ENCODE results near the gene C12orf43. TPM values are rescaled to one million over a fixed set of nuclear protein-coding genes. Genes with fewer than 3 reads are reported as not detected.

C12orf43 gene
- total RNA-seq, 1 experiment from 2014 or later = 35.4 TPM

DNA sequence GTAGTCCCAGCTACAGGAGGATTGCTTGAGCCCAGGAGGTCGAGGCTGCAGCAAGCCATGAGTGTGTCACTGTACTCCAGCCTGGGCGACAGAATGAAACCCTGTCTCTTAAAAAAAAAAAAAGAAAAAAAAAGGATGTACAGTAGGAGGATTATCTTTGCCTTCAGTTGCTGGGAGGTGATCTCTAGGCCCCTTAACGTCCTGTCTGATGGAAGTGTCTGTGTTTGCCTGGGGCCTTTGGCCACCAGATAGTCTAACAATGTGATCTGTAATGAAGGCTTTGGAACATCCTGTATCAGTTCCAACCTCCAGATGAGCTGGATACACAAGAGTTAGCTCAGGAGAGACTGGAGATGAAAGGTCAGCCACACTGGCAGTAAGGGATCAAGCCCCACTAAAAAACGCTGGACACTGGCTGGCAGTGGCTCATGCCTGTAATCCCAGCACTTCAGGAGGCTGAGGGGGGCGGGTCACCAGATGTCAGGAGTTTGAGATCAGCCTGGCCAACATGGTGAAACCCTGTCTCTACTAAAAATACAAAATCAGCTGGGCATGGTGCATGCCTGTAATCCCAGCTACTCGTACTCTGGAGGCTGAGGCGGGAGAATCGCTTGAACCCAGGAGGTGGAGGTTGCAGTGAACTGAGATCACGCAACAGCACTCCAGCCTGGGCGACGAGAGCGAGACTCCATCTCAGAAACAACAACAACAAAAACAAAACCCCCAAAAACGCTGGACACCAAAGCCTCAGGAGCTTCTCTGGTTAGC lies 57.0 kb downstream of the C12orf43 start:
- H3K27ac ChIP-seq (ENCODE audit: low read length) = no peak overlapping the region
- intact Hi-C loops (cut with micrococcal nuclease) = no loop called here
- peaks cover 26% of the 10 kb centered on the region for H3K4me1 ChIP-seq (ENCODE audit: insufficient read depth, low read length)
- no peak overlapping the region for H3K4me3 ChIP-seq (ENCODE audit: low read length)
- no peaks in the 10 kb centered on the region for H3K9me3 ChIP-seq (ENCODE audit: low read length)
- H3K36me3 ChIP-seq (ENCODE audit: low read depth, low read length) = no peaks in the 10 kb centered on the region
- BruUV-seq (replicated peaks) = no TSS peak
- H2AFZ ChIP-seq (ENCODE audit: low read length) = peak overlapping the region; percentile 51
- H3K4me2 ChIP-seq (ENCODE audit: low read length) = peak overlapping the region; percentile 43
- peaks cover 7% of the 10 kb centered on the region for H3F3A ChIP-seq (ENCODE audit: low read length, unreplicated experiment)
- no peak for ATAC-seq
- ChIA-PET POLR2A (ENCODE audit: unreplicated experiment) (interaction anchor here (0.7 kb wide), 1 partner anchor 37 kb away, joined by 13 read pairs; no protein-coding TSS in a partner anchor), CTCF (interaction anchor here (1.0 to 1.1 kb wide), 2 partner anchors 8 to 13 kb away, joined by 3 to 5 read pairs; no protein-coding TSS in a partner anchor)
- H3K27me3 ChIP-seq (ENCODE audit: low read length) = no peaks in the 10 kb centered on the region
- no peak overlapping the region for H3K9ac ChIP-seq (ENCODE audit: low read length)
- H3K79me2 ChIP-seq (ENCODE audit: low read length) = no peaks in the 10 kb centered on the region
- H3K9me2 ChIP-seq (replicated peaks; ENCODE audit: low read length) = no peaks in the 10 kb centered on the region
- H4K20me1 ChIP-seq (ENCODE audit: low read length) = no peaks in the 10 kb centered on the region
- no peak for DNase-seq
- TF ChIP-seq, protein P1, sequence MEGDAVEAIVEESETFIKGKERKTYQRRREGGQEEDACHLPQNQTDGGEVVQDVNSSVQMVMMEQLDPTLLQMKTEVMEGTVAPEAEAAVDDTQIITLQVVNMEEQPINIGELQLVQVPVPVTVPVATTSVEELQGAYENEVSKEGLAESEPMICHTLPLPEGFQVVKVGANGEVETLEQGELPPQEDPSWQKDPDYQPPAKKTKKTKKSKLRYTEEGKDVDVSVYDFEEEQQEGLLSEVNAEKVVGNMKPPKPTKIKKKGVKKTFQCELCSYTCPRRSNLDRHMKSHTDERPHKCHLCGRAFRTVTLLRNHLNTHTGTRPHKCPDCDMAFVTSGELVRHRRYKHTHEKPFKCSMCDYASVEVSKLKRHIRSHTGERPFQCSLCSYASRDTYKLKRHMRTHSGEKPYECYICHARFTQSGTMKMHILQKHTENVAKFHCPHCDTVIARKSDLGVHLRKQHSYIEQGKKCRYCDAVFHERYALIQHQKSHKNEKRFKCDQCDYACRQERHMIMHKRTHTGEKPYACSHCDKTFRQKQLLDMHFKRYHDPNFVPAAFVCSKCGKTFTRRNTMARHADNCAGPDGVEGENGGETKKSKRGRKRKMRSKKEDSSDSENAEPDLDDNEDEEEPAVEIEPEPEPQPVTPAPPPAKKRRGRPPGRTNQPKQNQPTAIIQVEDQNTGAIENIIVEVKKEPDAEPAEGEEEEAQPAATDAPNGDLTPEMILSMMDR (conservative IDR thresholded peaks at IDR 0.05; ENCODE audit: low read depth, low read length) = no peak
- TF ChIP-seq EZH2phosphoT487 (IDR thresholded peaks at IDR 0.05; ENCODE audit: borderline replicate concordance, low read length) (no peak), EZH2 (IDR thresholded peaks at IDR 0.05; ENCODE audit: low read length, unreplicated experiment) (no peak)

DNA sequence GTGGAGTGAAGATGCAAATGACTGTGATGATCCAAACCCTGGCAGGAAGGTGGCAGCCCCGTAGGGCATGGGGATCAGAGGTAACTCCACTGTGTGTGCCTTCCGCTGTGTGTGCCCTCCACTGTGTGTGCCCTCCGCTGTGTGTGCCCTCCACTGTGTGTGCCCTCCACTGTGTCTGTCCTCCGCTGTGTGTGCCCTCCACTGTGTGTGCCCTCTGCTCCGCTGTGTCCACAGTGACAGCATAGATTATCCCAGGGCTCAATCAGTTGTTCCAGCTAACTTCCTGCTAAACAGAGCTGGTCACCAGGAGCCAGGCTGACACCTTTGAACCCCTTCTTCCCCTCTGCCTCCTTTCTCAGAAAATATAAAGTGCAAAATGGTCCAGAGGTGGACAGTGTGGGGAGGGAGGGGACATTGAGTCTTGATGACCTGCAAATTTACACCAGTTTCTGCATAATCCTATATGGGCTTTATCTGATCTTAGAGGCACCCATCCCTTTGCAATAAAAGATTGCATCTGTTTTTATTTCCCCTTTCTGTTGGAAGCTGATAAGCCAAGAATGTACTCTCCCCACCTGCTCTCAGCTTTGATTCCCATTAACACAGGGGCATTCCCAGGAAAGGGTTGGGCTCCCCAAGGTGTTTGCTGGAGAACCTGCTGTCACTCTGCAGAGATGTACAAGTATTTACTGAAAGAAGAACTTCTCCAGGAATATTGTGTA lies 59.5 kb downstream of the C12orf43 start:
- no peak overlapping the region for H3K4me3 ChIP-seq (ENCODE audit: low read length)
- H3K9me2 ChIP-seq (replicated peaks; ENCODE audit: low read length) = no peaks in the 10 kb centered on the region
- H3K9me3 ChIP-seq (ENCODE audit: low read length) = no peaks in the 10 kb centered on the region
- H3K27ac ChIP-seq (ENCODE audit: low read length) = no peak overlapping the region
- peaks cover 15% of the 10 kb centered on the region for H3K4me1 ChIP-seq (ENCODE audit: insufficient read depth, low read length)
- no TSS peak for BruUV-seq (replicated peaks)
- DNase-seq (no peak), ATAC-seq (no peak)
- TF ChIP-seq, protein P1 (conservative IDR thresholded peaks at IDR 0.05; ENCODE audit: low read depth, low read length) = no peak
- TF ChIP-seq EZH2 (IDR thresholded peaks at IDR 0.05; ENCODE audit: low read length, unreplicated experiment) (no peak), EZH2phosphoT487 (IDR thresholded peaks at IDR 0.05; ENCODE audit: borderline replicate concordance, low read length) (no peak)
- CTCF ChIA-PET = no interaction called here
- H2AFZ ChIP-seq (ENCODE audit: low read length) = no peak overlapping the region
- intact Hi-C loops (cut with micrococcal nuclease) = no loop called here
- no peak overlapping the region for H3K9ac ChIP-seq (ENCODE audit: low read length)
- no peaks in the 10 kb centered on the region for H3K79me2 ChIP-seq (ENCODE audit: low read length)
- H3K4me2 ChIP-seq (ENCODE audit: low read length) = no peak overlapping the region
- no peaks in the 10 kb centered on the region for H4K20me1 ChIP-seq (ENCODE audit: low read length)
- H3K27me3 ChIP-seq (ENCODE audit: low read length) = no peaks in the 10 kb centered on the region
- POLR2A ChIA-PET (ENCODE audit: unreplicated experiment) = no interaction called here
- no peaks in the 10 kb centered on the region for H3K36me3 ChIP-seq (ENCODE audit: low read depth, low read length)
- H3F3A ChIP-seq (ENCODE audit: low read length, unreplicated experiment) = no peaks in the 10 kb centered on the region
